HepG2 (cell line): ENCODE measurements around the gene ERMAP. TPM values are rescaled to one million over a fixed set of nuclear protein-coding genes. Genes with fewer than 3 reads are reported as not detected.

Experiments
- ATAC-seq: fragments of 200-7000 bp; cut with Tn5 transposase; 3 replicates; pipeline ENCODE4 v1.9.1; 2020; ENCODE audit warnings: mild to moderate bottlenecking, moderate library complexity
- BruUV-seq: library from RNA; stranded (reverse); fragments of 400-500 nt; replicated peaks from 2 replicates; lab custom pipeline; 2021; lab: Mats Ljungman, UMichigan
- CTCF ChIA-PET: fragments of 300-600 bp; formaldehyde crosslinking; extraction: SDS; loops from one replicate; lab custom pipeline; 2021; ENCODE audit warnings: low total read pairs, inconsistent platforms, low intra/inter-chr PET ratio; lab: Yijun Ruan, JAX
- POLR2A ChIA-PET: fragments of 350-600 bp; sonication (Branson Sonifier 250); formaldehyde crosslinking; loops from one replicate; lab custom pipeline; 2020; ENCODE audit warnings: antibody characterized with exemption, inconsistent platforms; lab: Yijun Ruan, JAX
- DNase-seq: peaks from one replicate; pipeline ENCODE4 v3.0.0-alpha.2; 2015; ENCODE audit warnings: low spot score
- FAIRE-seq: peaks from 3 replicates; lab custom pipeline; 2011; peaks lifted over from hg19 to GRCh38; lab: Jason Lieb, UNC
- H2AFZ ChIP-seq: one replicate; pipeline ENCODE4 v1.6.1; 2011; ENCODE audit warnings: low read length, inconsistent platforms
- H3K27ac ChIP-seq: fragments of 300-600 bp; 3 replicates; pipeline ENCODE4 v1.8.0; 2011; ENCODE audit warnings: mixed run types, mild to moderate bottlenecking, mixed read lengths, low read length, inconsistent platforms; ENCODE audit not compliant: insufficient read depth; ENCODE audit errors: extremely low read length
- H3K27me3 ChIP-seq, 2 experiments: fragments of 200-600 bp in 1 of 2; 2 replicates in 1 of 2; 3 replicates in 1 of 2; pipeline versions ENCODE4 v1.6.0 to v1.8.0; 2011; ENCODE audit warnings: low read length in 2 of 2, mild to moderate bottlenecking in 2 of 2, moderate library complexity in 2 of 2, inconsistent platforms in 1 of 2; ENCODE audit not compliant: insufficient read depth in 2 of 2, control insufficient read depth in 1 of 2
- H3K36me3 ChIP-seq, 2 experiments: fragments of 200-600 bp in 1 of 2; replicated peaks in 1 of 2; 2 replicates in 1 of 2; 3 replicates in 1 of 2; pipeline versions ENCODE4 v1.5.1 to v1.8.0; 2011; ENCODE audit warnings: low read length in 2 of 2, inconsistent platforms in 1 of 2; ENCODE audit not compliant: insufficient read depth in 2 of 2, control insufficient read depth in 1 of 2
- H3K4me1 ChIP-seq: 2 replicates; pipeline ENCODE4 v1.5.1; 2012; ENCODE audit warnings: low read length, inconsistent platforms; ENCODE audit not compliant: insufficient read depth
- H3K4me2 ChIP-seq: 2 replicates; pipeline ENCODE4 v1.6.0; 2011; ENCODE audit warnings: low read depth, low read length, inconsistent platforms
- H3K4me3 ChIP-seq, 3 experiments: fragments of 200-600 bp in 1 of 3; sonication (generic), shearing (Covaris generic) in 1 of 3; replicated peaks in 1 of 3; 2 replicates each; pipeline ENCODE4 v1.5.1; 2011 to 2016; ENCODE audit warnings: low read length in 3 of 3, inconsistent platforms in 2 of 3, low read depth in 2 of 3, mild to moderate bottlenecking in 2 of 3, control low read depth in 1 of 3, mixed read lengths in 1 of 3; ENCODE audit not compliant: insufficient read depth in 1 of 3
- H3K79me2 ChIP-seq: one replicate; pipeline ENCODE4 v1.6.1; 2011; ENCODE audit warnings: low read length, inconsistent platforms; ENCODE audit not compliant: insufficient read depth
- H3K9ac ChIP-seq: 2 replicates; pipeline ENCODE4 v1.6.0; 2011; ENCODE audit warnings: mild to moderate bottlenecking, low read depth, low read length, inconsistent platforms; ENCODE audit not compliant: insufficient read depth
- H3K9me3 ChIP-seq: 2 replicates; pipeline ENCODE4 v1.5.1; 2012; ENCODE audit warnings: mild to moderate bottlenecking, low read length
- H4K20me1 ChIP-seq: 2 replicates; pipeline ENCODE4 v1.6.0; 2011; ENCODE audit warnings: inconsistent platforms, mild to moderate bottlenecking, low read length, moderate library complexity; ENCODE audit not compliant: insufficient read depth
- HOXA3 ChIP-seq: sonication (generic); formaldehyde crosslinking; IDR thresholded peaks from 2 replicates; pipeline ENCODE4 v1.5.0; 2020; ENCODE audit warnings: missing genetic modification reagents
- KLF16 ChIP-seq, 2 experiments: sonication (generic) in 1 of 2; formaldehyde crosslinking in 1 of 2; IDR thresholded peaks; 2 replicates each; pipeline versions ENCODE4 v1.6.1 to v1.8.0; 2016 to 2023; ENCODE audit warnings: missing genetic modification reagents in 2 of 2, missing compliant biosample characterization in 1 of 2
- PCBP2 ChIP-seq: fragments of 200-400 bp; formaldehyde crosslinking; optimal IDR thresholded peaks from 2 replicates; pipeline ENCODE3; 2018; ENCODE audit warnings: low read length, low read depth; ENCODE audit not compliant: poor library complexity, severe bottlenecking
- SIX4 ChIP-seq: sonication (generic); formaldehyde crosslinking; IDR thresholded peaks from 2 replicates; pipeline ENCODE4 v1.4.0; 2020; ENCODE audit warnings: missing genetic modification reagents
- ZFAT ChIP-seq: sonication (generic); formaldehyde crosslinking; conservative IDR thresholded peaks from 2 replicates; pipeline ENCODE4 v1.8.1; 2023; ENCODE audit warnings: missing genetic modification reagents, inconsistent platforms
- ZFP36 ChIP-seq: fragments of 150-350 bp; IDR thresholded peaks from 2 replicates; pipeline ENCODE4 v1.6.1; 2018; ENCODE audit warnings: borderline replicate concordance, low read length, low read depth; ENCODE audit not compliant: partially characterized antibody
- ZNF263 ChIP-seq: sonication (generic); formaldehyde crosslinking; IDR thresholded peaks from 2 replicates; pipeline ENCODE4 v1.4.0; 2020; ENCODE audit warnings: missing genetic modification reagents
- ZNF616 ChIP-seq: sonication (generic); formaldehyde crosslinking; IDR thresholded peaks from 2 replicates; pipeline ENCODE4 v1.5.0; 2020; ENCODE audit warnings: low read depth, mild to moderate bottlenecking, missing genetic modification reagents
- WGBS: methylation state at CpG from one replicate; pipeline ENCODE4 v1.1.6; 2017; ENCODE audit warnings: low lambda C conversion rate; 5-methylcytosine and 5-hydroxymethylcytosine counted together
- in situ Hi-C: cut with HindIII; loops from 2 replicates; pipeline ENCODE4 v1.10.0; 2017; ENCODE audit warnings: low pct_unique_long_range_greater_than_20kb; ENCODE audit not compliant: extremely low pct_ligation_motif_present
- intact Hi-C: fragments of 100-400 bp; cut with micrococcal nuclease; formaldehyde crosslinking; loops from one replicate; pipeline ENCODE4 v1.10.0; 2022; ENCODE audit not compliant: unreplicated experiment
- polyA plus RNA-seq, 8 experiments: library from polyadenylated mRNA; depleted of rRNA in 3 of 8; stranded (reverse) in 7 of 8; unstranded in 1 of 8; fragments of >200 nt; fragmentation: Illumina TruSeq in 4 of 8; extraction: Trizol in 4 of 8; gene quantifications; 2 replicates each; pipeline versions ENCODE4 v1.2.1 to v1.2.3, GENCODE V29; 2011 to 2016; ENCODE audit warnings: low read depth in 4 of 8, missing spikeins in 1 of 8, mixed read lengths in 1 of 8; ENCODE audit not compliant: insufficient read depth in 1 of 8
- total RNA-seq, 5 experiments: library from RNA; depleted of rRNA; stranded (reverse); fragments of >200 nt; fragmentation: Illumina TruSeq; extraction: Trizol; gene quantifications; 2 replicates each; pipeline ENCODE4 v1.2.3, GENCODE V29; 2016; ENCODE audit warnings: low read depth in 1 of 5
- TF ChIP-seq, protein P1 (sequence below): IDR thresholded peaks from 2 replicates; pipeline ENCODE4 v1.6.1; 2016; ENCODE audit warnings: low read depth
- TF ChIP-seq, protein P2 (sequence below): sonication (generic); formaldehyde crosslinking; IDR thresholded peaks from 2 replicates; pipeline ENCODE4 v1.5.1; 2020; ENCODE audit warnings: missing genetic modification reagents, mild to moderate bottlenecking, borderline replicate concordance
- TF ChIP-seq, protein P3 (sequence below): sonication (generic); formaldehyde crosslinking; IDR thresholded peaks from 2 replicates; pipeline ENCODE4 v1.4.0; 2020; ENCODE audit warnings: missing genetic modification reagents
- TF ChIP-seq, protein P4 (sequence below): sonication (generic); formaldehyde crosslinking; IDR thresholded peaks from 2 replicates; pipeline ENCODE4 v1.8.0; 2022; ENCODE audit warnings: missing genetic modification reagents, mild to moderate bottlenecking, moderate library complexity, borderline replicate concordance
- TF ChIP-seq, protein P5 (sequence below): IDR thresholded peaks from 2 replicates; pipeline ENCODE4 v1.6.1; 2012; ENCODE audit warnings: inconsistent platforms

The ERMAP gene
- total and polyA plus RNA-seq, 2 of the 13 experiments (the other 11 are each of a cell fraction or from before 2014, with no cell fraction given), result 2.2 to 4.4 TPM

DNA sequence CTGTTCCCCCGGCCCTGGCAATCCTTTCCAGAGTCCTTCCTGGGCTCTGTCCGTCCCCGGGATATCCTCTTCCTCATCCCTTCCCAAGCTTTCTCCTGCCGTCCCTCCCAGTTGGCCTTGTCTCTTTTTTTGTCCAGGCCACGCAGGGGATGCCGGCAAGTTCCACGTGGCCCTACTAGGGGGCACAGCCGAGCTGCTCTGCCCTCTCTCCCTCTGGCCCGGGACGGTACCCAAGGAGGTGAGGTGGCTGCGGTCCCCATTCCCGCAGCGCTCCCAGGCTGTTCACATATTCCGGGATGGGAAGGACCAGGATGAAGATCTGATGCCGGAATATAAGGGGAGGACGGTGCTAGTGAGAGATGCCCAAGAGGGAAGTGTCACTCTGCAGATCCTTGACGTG lies 13.7 kb downstream of the ERMAP start:
- ChIA-PET POLR2A (no interaction called here), CTCF (no interaction called here)
- Histone ChIP-seq H3K27ac (no peak overlapping the region), H2AFZ (no peak overlapping the region), H3K4me3 (no peak overlapping the region), H4K20me1 (no peaks in the 10 kb centered on the region), H3K79me2 (no peaks in the 10 kb centered on the region), H3K9me3 (no peaks in the 10 kb centered on the region), H3K4me2 (no peak overlapping the region), H3K36me3 (no peaks in the 10 kb centered on the region), H3K27me3 (no peaks in the 10 kb centered on the region), H3K4me1 (no peaks in the 10 kb centered on the region), H3K9ac (no peak overlapping the region)
- TF ChIP-seq ZFAT (CRISPR knock-in tag) (no peak), ZFP36 (no peak), SIX4 (CRISPR knock-in tag) (no peak), ZNF616 (CRISPR knock-in tag) (no peak), KLF16 (CRISPR knock-in tag; IDR thresholded peaks at IDR 0.05) (no peak), ZNF263 (no peak), PCBP2 (no peak), HOXA3 (no peak)
- TF ChIP-seq, protein P1, sequence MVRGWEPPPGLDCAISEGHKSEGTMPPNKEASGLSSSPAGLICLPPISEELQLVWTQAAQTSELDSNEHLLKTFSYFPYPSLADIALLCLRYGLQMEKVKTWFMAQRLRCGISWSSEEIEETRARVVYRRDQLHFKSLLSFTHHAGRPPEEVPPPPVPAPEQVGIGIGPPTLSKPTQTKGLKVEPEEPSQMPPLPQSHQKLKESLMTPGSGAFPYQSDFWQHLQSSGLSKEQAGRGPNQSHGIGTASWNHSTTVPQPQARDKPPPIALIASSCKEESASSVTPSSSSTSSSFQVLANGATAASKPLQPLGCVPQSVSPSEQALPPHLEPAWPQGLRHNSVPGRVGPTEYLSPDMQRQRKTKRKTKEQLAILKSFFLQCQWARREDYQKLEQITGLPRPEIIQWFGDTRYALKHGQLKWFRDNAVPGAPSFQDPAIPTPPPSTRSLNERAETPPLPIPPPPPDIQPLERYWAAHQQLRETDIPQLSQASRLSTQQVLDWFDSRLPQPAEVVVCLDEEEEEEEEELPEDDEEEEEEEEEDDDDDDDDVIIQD (CRISPR knock-in tag), result no peak
- TF ChIP-seq, protein P2, sequence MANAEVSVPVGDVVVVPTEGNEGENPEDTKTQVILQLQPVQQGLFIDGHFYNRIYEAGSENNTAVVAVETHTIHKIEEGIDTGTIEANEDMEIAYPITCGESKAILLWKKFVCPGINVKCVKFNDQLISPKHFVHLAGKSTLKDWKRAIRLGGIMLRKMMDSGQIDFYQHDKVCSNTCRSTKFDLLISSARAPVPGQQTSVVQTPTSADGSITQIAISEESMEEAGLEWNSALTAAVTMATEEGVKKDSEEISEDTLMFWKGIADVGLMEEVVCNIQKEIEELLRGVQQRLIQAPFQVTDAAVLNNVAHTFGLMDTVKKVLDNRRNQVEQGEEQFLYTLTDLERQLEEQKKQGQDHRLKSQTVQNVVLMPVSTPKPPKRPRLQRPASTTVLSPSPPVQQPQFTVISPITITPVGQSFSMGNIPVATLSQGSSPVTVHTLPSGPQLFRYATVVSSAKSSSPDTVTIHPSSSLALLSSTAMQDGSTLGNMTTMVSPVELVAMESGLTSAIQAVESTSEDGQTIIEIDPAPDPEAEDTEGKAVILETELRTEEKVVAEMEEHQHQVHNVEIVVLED (CRISPR knock-in tag), result no peak
- TF ChIP-seq, protein P3, sequence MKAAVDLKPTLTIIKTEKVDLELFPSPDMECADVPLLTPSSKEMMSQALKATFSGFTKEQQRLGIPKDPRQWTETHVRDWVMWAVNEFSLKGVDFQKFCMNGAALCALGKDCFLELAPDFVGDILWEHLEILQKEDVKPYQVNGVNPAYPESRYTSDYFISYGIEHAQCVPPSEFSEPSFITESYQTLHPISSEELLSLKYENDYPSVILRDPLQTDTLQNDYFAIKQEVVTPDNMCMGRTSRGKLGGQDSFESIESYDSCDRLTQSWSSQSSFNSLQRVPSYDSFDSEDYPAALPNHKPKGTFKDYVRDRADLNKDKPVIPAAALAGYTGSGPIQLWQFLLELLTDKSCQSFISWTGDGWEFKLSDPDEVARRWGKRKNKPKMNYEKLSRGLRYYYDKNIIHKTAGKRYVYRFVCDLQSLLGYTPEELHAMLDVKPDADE (CRISPR knock-in tag), result no peak
- TF ChIP-seq, protein P4, sequence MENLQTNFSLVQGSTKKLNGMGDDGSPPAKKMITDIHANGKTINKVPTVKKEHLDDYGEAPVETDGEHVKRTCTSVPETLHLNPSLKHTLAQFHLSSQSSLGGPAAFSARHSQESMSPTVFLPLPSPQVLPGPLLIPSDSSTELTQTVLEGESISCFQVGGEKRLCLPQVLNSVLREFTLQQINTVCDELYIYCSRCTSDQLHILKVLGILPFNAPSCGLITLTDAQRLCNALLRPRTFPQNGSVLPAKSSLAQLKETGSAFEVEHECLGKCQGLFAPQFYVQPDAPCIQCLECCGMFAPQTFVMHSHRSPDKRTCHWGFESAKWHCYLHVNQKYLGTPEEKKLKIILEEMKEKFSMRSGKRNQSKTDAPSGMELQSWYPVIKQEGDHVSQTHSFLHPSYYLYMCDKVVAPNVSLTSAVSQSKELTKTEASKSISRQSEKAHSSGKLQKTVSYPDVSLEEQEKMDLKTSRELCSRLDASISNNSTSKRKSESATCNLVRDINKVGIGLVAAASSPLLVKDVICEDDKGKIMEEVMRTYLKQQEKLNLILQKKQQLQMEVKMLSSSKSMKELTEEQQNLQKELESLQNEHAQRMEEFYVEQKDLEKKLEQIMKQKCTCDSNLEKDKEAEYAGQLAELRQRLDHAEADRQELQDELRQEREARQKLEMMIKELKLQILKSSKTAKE (CRISPR knock-in tag), result no peak
- TF ChIP-seq, protein P5, sequence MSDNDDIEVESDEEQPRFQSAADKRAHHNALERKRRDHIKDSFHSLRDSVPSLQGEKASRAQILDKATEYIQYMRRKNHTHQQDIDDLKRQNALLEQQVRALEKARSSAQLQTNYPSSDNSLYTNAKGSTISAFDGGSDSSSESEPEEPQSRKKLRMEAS, result no peak
- BruUV-seq, result no TSS peak
- no peak for ATAC-seq
- 93% methylated on average over 17 of the region's 17 CpGs for WGBS
- no peak for FAIRE-seq
- intact Hi-C loops, result no loop called here
- in situ Hi-C loops, result no loop called here
- DNase-seq, result no peak
